ENCODE data around the gene MFRP. TPM values are rescaled to one million over a fixed set of nuclear protein-coding genes. Genes with fewer than 3 reads are reported as not detected.
A peak's percentile ranks its signal among the peaks of the same experiment; 100 is the strongest.

Gene MFRP
- total RNA-seq, 2 experiments from 2014 or later, result not detected

GRCh38 chr11:119357074-119357473, 10.6 kb upstream of the MFRP start:
- no peak for DNase-seq
- no peak for TF ChIP-seq CTCF (IDR thresholded peaks at IDR 0.05)
- no peak overlapping the region for H3K27ac ChIP-seq (ENCODE audit: low read depth in 1 of 2, low read length in 2 of 2)
- peaks cover 14% of the 10 kb centered on the region for H3K4me1 ChIP-seq (ENCODE audit: insufficient read depth, low read length)
- Mint-ChIP-seq H3K36me3 (ENCODE audit: low read depth) (no peaks in the 10 kb centered on the region), H3K9me3 (no peaks in the 10 kb centered on the region), H3K4me1 (ENCODE audit: low read depth) (peaks cover 6% of the 10 kb centered on the region), H3K27me3 (peaks cover 39% of the 10 kb centered on the region), H3K27ac (no peak overlapping the region), H3K4me3 (peak overlapping the region; percentile 73)
- POLR2A ChIA-PET, result interaction anchor here (0.9 kb wide), 1 partner anchor 442 kb away, joined by 3 read pairs; no protein-coding TSS in a partner anchor
- CTCF ChIA-PET, result interaction anchor here (0.9 to 2.9 kb wide), 12 partner anchors 8 to 120 kb away, joined by 3 to 66 read pairs (median 14); partner anchors contain the start of genes C1QTNF5 and USP2
- no peaks in the 10 kb centered on the region for H3K36me3 ChIP-seq (ENCODE audit: insufficient read depth, low read length)
- no peak for ATAC-seq (ENCODE audit: poor library complexity)
- H3K4me3 ChIP-seq (ENCODE audit: low read length), result peak overlapping the region; percentile 62
- no peaks in the 10 kb centered on the region for H3K9me3 ChIP-seq (ENCODE audit: control insufficient read depth in 1 of 2, insufficient read depth in 1 of 2, low read length in 2 of 2)
- H3K27me3 ChIP-seq (ENCODE audit: control insufficient read depth in 1 of 2, insufficient read depth in 2 of 2, low read length in 2 of 2), result peaks cover 4 to 12% of the 10 kb centered on the region in 2 experiments
- intact Hi-C loops (cut with DNase I, micrococcal nuclease), result loop anchor here in 1 of 2 experiments (5.0 to 10.0 kb wide), 2 partner anchors 378 to 750 kb away; no protein-coding TSS in a partner anchor

GRCh38 chr11:119356349-119357031, 10.0 kb upstream of the MFRP start:
- Mint-ChIP-seq H3K9me3 (no peaks in the 10 kb centered on the region), H3K4me3 (peak overlapping the region; percentile 89), H3K27ac (peak overlapping the region; percentile 52), H3K36me3 (ENCODE audit: low read depth) (no peaks in the 10 kb centered on the region), H3K4me1 (ENCODE audit: low read depth) (peaks cover 5% of the 10 kb centered on the region), H3K27me3 (peaks cover 40% of the 10 kb centered on the region)
- Histone ChIP-seq H3K36me3 (ENCODE audit: insufficient read depth, low read length) (no peaks in the 10 kb centered on the region), H3K27me3 (ENCODE audit: control insufficient read depth in 1 of 2, insufficient read depth in 2 of 2, low read length in 2 of 2) (peaks cover 4 to 17% of the 10 kb centered on the region in 2 experiments), H3K4me1 (ENCODE audit: insufficient read depth, low read length) (peaks cover 14% of the 10 kb centered on the region), H3K4me3 (ENCODE audit: low read length) (peak overlapping the region; percentile 62), H3K9me3 (ENCODE audit: control insufficient read depth in 1 of 2, insufficient read depth in 1 of 2, low read length in 2 of 2) (no peaks in the 10 kb centered on the region), H3K27ac (ENCODE audit: low read depth in 1 of 2, low read length in 2 of 2) (no peak overlapping the region)
- DNase-seq (peak; percentile 52 to 87 (median 68)), ATAC-seq (ENCODE audit: poor library complexity) (peak; percentile 94)
- ChIA-PET CTCF (interaction anchor here (0.6 to 2.9 kb wide), 19 partner anchors 8 to 373 kb away, joined by 3 to 66 read pairs (median 5); partner anchors contain the start of genes C1QTNF5 and USP2), POLR2A (interaction anchor here (0.8 to 1.1 kb wide), 5 partner anchors 17 to 118 kb away, joined by 3 to 5 read pairs (median 3); partner anchors contain the start of genes RNF26 and USP2)
- intact Hi-C loops (cut with DNase I, micrococcal nuclease), result loop anchor here (1.0 to 10.0 kb wide), 4 partner anchors 25 to 751 kb away; partner anchors contain the start of gene USP2 (in 2 of the 2)
- TF ChIP-seq CTCF (IDR thresholded peaks at IDR 0.05), result peak; percentile 99

GRCh38 chr11:119355091-119355843, 8.8 kb upstream of the MFRP start:
- Mint-ChIP-seq H3K4me3 (peak overlapping the region; percentile 65), H3K4me1 (ENCODE audit: low read depth) (peaks cover 6% of the 10 kb centered on the region), H3K9me3 (no peaks in the 10 kb centered on the region), H3K27me3 (peaks cover 46% of the 10 kb centered on the region), H3K27ac (no peak overlapping the region), H3K36me3 (ENCODE audit: low read depth) (no peaks in the 10 kb centered on the region)
- no peak for DNase-seq
- ChIA-PET POLR2A (interaction anchor here (1.1 kb wide), 2 partner anchors 17 to 26 kb away, joined by 3 to 5 read pairs; partner anchors contain the start of gene USP2), CTCF (interaction anchor here (1.2 to 2.9 kb wide), 11 partner anchors 10 to 374 kb away, joined by 3 to 66 read pairs (median 11); partner anchors contain the start of gene USP2)
- no peak for TF ChIP-seq CTCF (IDR thresholded peaks at IDR 0.05)
- ATAC-seq (ENCODE audit: poor library complexity), result no peak
- intact Hi-C loops (cut with DNase I, micrococcal nuclease), result loop anchor here in 1 of 2 experiments (5.0 to 10.0 kb wide), 2 partner anchors 380 to 752 kb away; no protein-coding TSS in a partner anchor
- H3K4me1 ChIP-seq (ENCODE audit: insufficient read depth, low read length), result peaks cover 18% of the 10 kb centered on the region
- H3K36me3 ChIP-seq (ENCODE audit: insufficient read depth, low read length), result no peaks in the 10 kb centered on the region
- no peak overlapping the region for H3K27ac ChIP-seq (ENCODE audit: low read depth in 1 of 2, low read length in 2 of 2)
- no peaks in the 10 kb centered on the region for H3K9me3 ChIP-seq (ENCODE audit: control insufficient read depth in 1 of 2, insufficient read depth in 1 of 2, low read length in 2 of 2)
- no peak overlapping the region for H3K4me3 ChIP-seq (ENCODE audit: low read length)
- peaks cover 4 to 11% of the 10 kb centered on the region in 2 experiments for H3K27me3 ChIP-seq (ENCODE audit: control insufficient read depth in 1 of 2, insufficient read depth in 2 of 2, low read length in 2 of 2)
